Heart left ventricle (tissue), 16 donors: Measurements from ENCODE around the gene PRPF19. TPM values are rescaled to one million over a fixed set of nuclear protein-coding genes. Genes with fewer than 3 reads are reported as not detected.

ENCODE experiments used
- ATAC-seq, 4 donors: fragments of 200-7000 bp; cut with Tn5 transposase; one replicate each; pipeline ENCODE4 v1.9.1; 2020 to 2022; ENCODE audit warnings: moderate library complexity in 4 of 4, mild to moderate bottlenecking in 3 of 4, moderate number of reproducible peaks in 1 of 4
- DNase-seq, 5 donors: peaks; one replicate each; pipeline ENCODE4 v3.0.0-alpha.2; 2020
- H3K27ac ChIP-seq, 12 donors: fragments of 200-600 bp; sonication (generic) in 4 of 12; one replicate each; pipeline versions ENCODE4 v1.5.0 to v1.8.0; 2016 to 2022; ENCODE audit warnings: mild to moderate bottlenecking in 2 of 12
- H3K27me3 ChIP-seq, 9 donors: fragments of 200-600 bp; sonication (generic) in 2 of 9; one replicate each; pipeline versions ENCODE4 v1.5.1 to v1.8.0; 2016 to 2022; ENCODE audit warnings: mild to moderate bottlenecking in 3 of 9
- H3K36me3 ChIP-seq, 9 donors: fragments of 200-600 bp; sonication (generic) in 2 of 9; one replicate each; pipeline versions ENCODE4 v1.5.0 to v1.8.0; 2018 to 2022; ENCODE audit warnings: mild to moderate bottlenecking in 2 of 9
- H3K4me1 ChIP-seq, 12 donors: fragments of 200-600 bp; sonication (generic) in 4 of 12; one replicate each; pipeline versions ENCODE4 v1.5.0 to v1.8.0; 2016 to 2022; ENCODE audit warnings: mild to moderate bottlenecking in 3 of 12
- H3K4me3 ChIP-seq, 12 donors: fragments of 200-600 bp; sonication (generic) in 4 of 12; one replicate each; pipeline versions ENCODE4 v1.5.0 to v1.8.0; 2017 to 2022; ENCODE audit warnings: mild to moderate bottlenecking in 9 of 12, moderate library complexity in 4 of 12
- H3K9me3 ChIP-seq, 12 donors: fragments of 200-600 bp; sonication (generic) in 4 of 12; one replicate each; pipeline versions ENCODE4 v1.5.0 to v1.8.0; 2016 to 2022; ENCODE audit warnings: mild to moderate bottlenecking in 1 of 12
- CTCF ChIP-seq, 12 donors: fragments of 200-600 bp; sonication (generic) in 4 of 12; IDR thresholded peaks; one replicate each; pipeline versions ENCODE4 v1.5.0 to v1.8.0; 2018 to 2022; ENCODE audit warnings: antibody characterized with exemption in 12 of 12, mild to moderate bottlenecking in 5 of 12
- POLR2A ChIP-seq, 2 donors: fragments of 450-650 bp; IDR thresholded peaks; one replicate each; pipeline ENCODE4 v1.6.1; 2017; ENCODE audit warnings: antibody characterized with exemption in 2 of 2, mild to moderate bottlenecking in 2 of 2, moderate library complexity in 2 of 2
- WGBS, 4 donors: extraction: QIAGEN DNeasy Blood & Tissue Kit in 2 of 4; methylation state at CpG; one replicate each; pipeline versions ENCODE4 v1.1.5 to v1.1.7; 2013 to 2018; 5-methylcytosine and 5-hydroxymethylcytosine counted together
- intact Hi-C, 10 donors: fragments of 100-400 bp; cut with DNase I; formaldehyde crosslinking; loops; one replicate each; pipeline versions ENCODE4 v1.11.1 to v1.14.2; 2022
- polyA plus RNA-seq, 2 donors: library from polyadenylated mRNA; stranded (reverse); fragments of 200-250 nt; gene quantifications; one replicate each; pipeline ENCODE4 v1.2.3, GENCODE V29; 2013
- total RNA-seq, 9 donors: library from RNA; depleted of rRNA in 2 of 9; stranded (reverse); fragments of >200 nt in 2 of 9; fragmentation: NEBNext Ultra II Directional in 3 of 9; extraction: Animal tissue kit (Norgen Biotek cat#: 25700) in 3 of 9; gene quantifications; one replicate each; pipeline versions ENCODE4 v1.1.0 to v1.2.4, GENCODE V29; 2016 to 2023
- donor health status: ischemic (EF 13 %, LVEDD 7.1; RV severe dilation, severe dysfunction).
- donor health status: healthy with polysubstance abuse.
- donor health status: DM: no; HTN: yes; CAD: no.
- donor health status: DM: no; HTN: no; CAD: no.
- donor health status: ischemic (EF 25% LVEDD 6.9; RV normal size, moderate dysfunction).
- donor health status: ischemic (EF 25% LVEDD 5.7; RV mildly dilated, moderate dysfunction).
- donor health status: healthy.
- donor health status: DM: yes; HTN: yes; CAD: no.
- donor health status: ischemic (EF 35%, LVEDD 5.7; RV mildly dilated, moderate dysfunction).
- donor health status: nonischemic (EF 11% LVEDD 7.7; RV severe dilation, severe dysfunction).
- donor health status: DM: yes; HTN: yes; CAD: no.
- donor health status: PGD.
- donor health status: ischemic (EF 29% LVEDD 5.4; RV normal size, mild dysfunction).
- donor health status: nonischemic (EF 23%, LVEDD 6.1; RV moderate dilation, normal function).

Gene PRPF19
- total and polyA plus RNA-seq, 11 donors, result 30.8 to 72.0 (median 40.8) TPM

- H3K27ac ChIP-seq, result peak overlapping the region in 8 of 12 donors; percentile 10 to 78 (median 57)
Observed at GRCh38 chr11:60870733-60871377, 35.5 kb downstream of the PRPF19 start.

GRCh38 chr11:60870276-60870675 lies 36.1 kb downstream of the PRPF19 start:
- WGBS, 4 donors, result 69 to 80% (median 75%) methylated on average over 3 of the region's 3 CpGs

More at GRCh38 chr11:60870733-60871377, 35.5 kb downstream of the PRPF19 start:
- 64 to 79% (median 77%) methylated on average over 8 to 13 of the region's 13 CpGs for WGBS, 4 donors
- Histone ChIP-seq H3K4me1 (peaks cover 5 to 55% (median 28%) of the 10 kb centered on the region in 12 donors), H3K4me3 (no peak overlapping the region), H3K36me3 (no peaks in the 10 kb centered on the region), H3K27me3 (no peaks in the 10 kb centered on the region), H3K9me3 (no peaks in the 10 kb centered on the region)
- no peak for TF ChIP-seq POLR2A (IDR thresholded peaks at IDR 0.05)
- no peak for TF ChIP-seq CTCF (IDR thresholded peaks at IDR 0.05)
- intact Hi-C loops, result no loop called here
- DNase-seq (peak in 2 of 5 donors; percentile 8 to 28), ATAC-seq (no peak)

GRCh38 chr11:60869451-60869825 lies 36.9 kb downstream of the PRPF19 start:
- H3K9me3 ChIP-seq, result no peaks in the 10 kb centered on the region
- no peak overlapping the region for H3K4me3 ChIP-seq
- H3K27me3 ChIP-seq, result no peaks in the 10 kb centered on the region
- H3K36me3 ChIP-seq, result no peaks in the 10 kb centered on the region
- no peak overlapping the region for H3K27ac ChIP-seq
- 86 to 96% (median 95%) methylated on average over 4 to 7 of the region's 7 CpGs for WGBS, 4 donors
- TF ChIP-seq POLR2A (IDR thresholded peaks at IDR 0.05), result no peak
- TF ChIP-seq CTCF (IDR thresholded peaks at IDR 0.05), result no peak
- ATAC-seq (no peak), DNase-seq (peak in 1 of 5 donors; percentile 22)
- intact Hi-C loops, result no loop called here
- peaks cover 5 to 52% (median 28%) of the 10 kb centered on the region in 12 donors for H3K4me1 ChIP-seq

More at GRCh38 chr11:60870276-60870675, 36.1 kb downstream of the PRPF19 start:
- no peak overlapping the region for H3K4me3 ChIP-seq
- intact Hi-C loops, result no loop called here
- H3K4me1 ChIP-seq, result peaks cover 5 to 55% (median 28%) of the 10 kb centered on the region in 12 donors
- TF ChIP-seq CTCF (IDR thresholded peaks at IDR 0.05), result no peak
- no peak for TF ChIP-seq POLR2A (IDR thresholded peaks at IDR 0.05)
- no peak for ATAC-seq
- no peaks in the 10 kb centered on the region for H3K36me3 ChIP-seq
- H3K27ac ChIP-seq, result peak overlapping the region in 5 of 12 donors; percentile 5 to 78 (median 70)
- peak in 1 of 5 donors; percentile 28 for DNase-seq
- H3K9me3 ChIP-seq, result no peaks in the 10 kb centered on the region
- H3K27me3 ChIP-seq, result no peaks in the 10 kb centered on the region

GRCh38 chr11:60868682-60869450 lies 37.5 kb downstream of the PRPF19 start:
- H3K9me3 ChIP-seq, result no peaks in the 10 kb centered on the region
- ATAC-seq (no peak), DNase-seq (peak in 1 of 5 donors; percentile 17)
- H3K27ac ChIP-seq, result no peak overlapping the region
- no peaks in the 10 kb centered on the region for H3K36me3 ChIP-seq
- intact Hi-C loops, result no loop called here
- TF ChIP-seq POLR2A (IDR thresholded peaks at IDR 0.05) (no peak), CTCF (IDR thresholded peaks at IDR 0.05) (no peak)
- H3K4me1 ChIP-seq, result peaks cover 5 to 49% (median 28%) of the 10 kb centered on the region in 12 donors
- H3K4me3 ChIP-seq, result no peak overlapping the region
- H3K27me3 ChIP-seq, result no peaks in the 10 kb centered on the region
- 73 to 85% (median 81%) methylated on average over 10 of the region's 10 CpGs for WGBS, 4 donors
